Cardiac muscle cell (in vitro differentiated cells and primary cell): Measurements from ENCODE around the gene VWA3B. TPM values are rescaled to one million over a fixed set of nuclear protein-coding genes. Genes with fewer than 3 reads are reported as not detected.
A peak's percentile ranks its signal among the peaks of the same experiment; 100 is the strongest.

Source experiments
- DNase-seq, 2 donors: peaks; one replicate each; pipeline versions ENCODE4 v3.0.0 to v3.0.0-alpha.2; 2010 to 2017; ENCODE audit warnings: low read depth in 1 of 2, low spot score in 1 of 2
- H3K27ac ChIP-seq: fragments of 200-600 bp; sonication (generic); 2 replicates; pipeline ENCODE4 v1.5.1; 2016
- H3K27me3 ChIP-seq: fragments of 200-600 bp; sonication (generic); 2 replicates; pipeline ENCODE4 v1.6.0; 2016; ENCODE audit warnings: control low read depth
- H3K36me3 ChIP-seq: fragments of 200-600 bp; sonication (generic); 2 replicates; pipeline ENCODE4 v1.5.1; 2016; ENCODE audit warnings: control low read depth
- H3K4me1 ChIP-seq: fragments of 200-600 bp; sonication (generic); 2 replicates; pipeline ENCODE4 v1.8.1; 2017; ENCODE audit warnings: low read depth, mild to moderate bottlenecking, mixed run types
- H3K4me3 ChIP-seq: fragments of 200-600 bp; sonication (generic); 2 replicates; pipeline ENCODE4 v1.5.1; 2016; ENCODE audit warnings: mild to moderate bottlenecking
- H3K9me3 ChIP-seq: fragments of 200-600 bp; sonication (generic); 2 replicates; pipeline ENCODE4 v1.5.1; 2017; ENCODE audit warnings: low read depth, mild to moderate bottlenecking, control low read depth
- polyA plus RNA-seq: library from polyadenylated mRNA; unstranded; fragments of >200 nt; fragmentation: Nextera tagmentation; extraction: Ambion mirVana; gene quantifications from 2 replicates; pipeline ENCODE4 v1.2.1, GENCODE V29; 2016
- total RNA-seq: library from RNA; depleted of rRNA; stranded (reverse); fragments of >200 nt; gene quantifications from 2 replicates; pipeline ENCODE4 v1.2.3, GENCODE V29; 2016
- TF ChIP-seq, protein P1 (sequence below): IDR thresholded peaks from 2 replicates; pipeline ENCODE4 v1.5.1; 2012; ENCODE audit warnings: low read depth, mild to moderate bottlenecking, low read length

The VWA3B gene
- total and polyA plus RNA-seq, 2 experiments from 2014 or later: 0.09 TPM; not detected in 1

DNA sequence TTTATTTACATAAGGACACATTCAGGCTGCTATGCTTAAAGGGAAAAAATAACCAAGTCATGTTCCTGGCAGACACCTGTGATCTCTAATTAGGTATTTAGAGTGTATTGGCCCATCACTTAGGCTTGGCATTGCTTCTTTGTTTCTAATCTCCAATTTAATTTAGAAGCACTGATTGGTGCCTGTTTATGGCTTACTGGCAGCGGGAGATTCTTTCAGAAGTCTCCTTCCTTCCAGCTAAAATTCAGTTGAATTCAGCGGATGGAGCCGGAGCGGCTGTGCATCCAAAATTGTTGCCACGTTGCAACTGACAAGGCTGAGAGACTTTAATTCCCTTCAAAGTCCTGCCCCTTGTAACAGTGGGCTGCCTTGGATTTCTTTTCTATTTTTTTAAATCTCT lies 66.5 kb downstream of the VWA3B start:
- H3K36me3 ChIP-seq: no peaks in the 10 kb centered on the region
- peaks cover 28% of the 10 kb centered on the region for H3K4me1 ChIP-seq
- TF ChIP-seq, protein P1, sequence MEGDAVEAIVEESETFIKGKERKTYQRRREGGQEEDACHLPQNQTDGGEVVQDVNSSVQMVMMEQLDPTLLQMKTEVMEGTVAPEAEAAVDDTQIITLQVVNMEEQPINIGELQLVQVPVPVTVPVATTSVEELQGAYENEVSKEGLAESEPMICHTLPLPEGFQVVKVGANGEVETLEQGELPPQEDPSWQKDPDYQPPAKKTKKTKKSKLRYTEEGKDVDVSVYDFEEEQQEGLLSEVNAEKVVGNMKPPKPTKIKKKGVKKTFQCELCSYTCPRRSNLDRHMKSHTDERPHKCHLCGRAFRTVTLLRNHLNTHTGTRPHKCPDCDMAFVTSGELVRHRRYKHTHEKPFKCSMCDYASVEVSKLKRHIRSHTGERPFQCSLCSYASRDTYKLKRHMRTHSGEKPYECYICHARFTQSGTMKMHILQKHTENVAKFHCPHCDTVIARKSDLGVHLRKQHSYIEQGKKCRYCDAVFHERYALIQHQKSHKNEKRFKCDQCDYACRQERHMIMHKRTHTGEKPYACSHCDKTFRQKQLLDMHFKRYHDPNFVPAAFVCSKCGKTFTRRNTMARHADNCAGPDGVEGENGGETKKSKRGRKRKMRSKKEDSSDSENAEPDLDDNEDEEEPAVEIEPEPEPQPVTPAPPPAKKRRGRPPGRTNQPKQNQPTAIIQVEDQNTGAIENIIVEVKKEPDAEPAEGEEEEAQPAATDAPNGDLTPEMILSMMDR: no peak
- H3K27me3 ChIP-seq: no peaks in the 10 kb centered on the region
- H3K4me3 ChIP-seq: no peak overlapping the region
- H3K9me3 ChIP-seq: no peaks in the 10 kb centered on the region
- no peak for DNase-seq
- H3K27ac ChIP-seq: no peak overlapping the region

DNA sequence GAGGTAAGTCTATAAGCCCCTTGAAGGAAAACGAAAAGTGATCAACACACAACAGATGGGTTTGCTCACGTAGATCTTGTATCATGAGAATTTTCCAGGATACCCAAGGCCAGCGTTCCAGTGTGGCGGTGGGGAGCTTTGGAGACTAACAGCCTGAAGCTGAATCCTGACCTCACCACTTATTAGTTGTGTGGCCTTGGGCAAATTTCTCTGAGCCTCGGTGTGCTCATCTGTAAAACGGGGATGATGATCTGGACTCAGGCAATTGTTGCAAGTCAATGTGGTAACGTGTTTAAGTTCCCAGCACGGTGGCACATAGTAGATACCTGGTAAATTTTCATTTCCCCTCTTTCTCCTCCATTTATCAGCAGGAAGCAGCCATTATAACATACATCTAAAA lies 68.3 kb downstream of the VWA3B start:
- no peak overlapping the region for H3K4me3 ChIP-seq
- TF ChIP-seq, protein P1: no peak
- H3K27me3 ChIP-seq: no peaks in the 10 kb centered on the region

DNA sequence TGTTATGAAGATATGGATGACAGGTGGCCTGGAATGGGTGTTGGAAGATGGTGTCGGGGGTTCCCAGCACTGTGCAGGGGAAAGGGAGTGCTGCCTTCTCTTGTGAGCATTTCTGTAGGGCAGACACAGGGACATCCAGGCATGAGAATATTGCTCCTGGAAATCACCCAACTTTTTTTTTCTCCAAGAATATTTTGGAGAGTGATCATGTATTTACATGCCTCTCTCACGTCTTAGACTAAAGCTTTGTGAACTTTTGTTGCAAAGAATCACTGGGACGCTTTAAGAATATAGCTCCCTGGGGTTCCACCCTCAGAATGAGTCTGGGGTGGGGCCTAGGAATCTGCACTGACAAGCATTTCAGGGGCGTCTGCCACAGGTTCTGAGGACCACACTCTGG lies 68.7 kb downstream of the VWA3B start:
- Histone ChIP-seq H3K9me3 (no peaks in the 10 kb centered on the region), H3K4me1 (peaks cover 50% of the 10 kb centered on the region), H3K27me3 (no peaks in the 10 kb centered on the region), H3K4me3 (no peak overlapping the region), H3K36me3 (no peaks in the 10 kb centered on the region), H3K27ac (no peak overlapping the region)
- TF ChIP-seq, protein P1: no peak
- no peak for DNase-seq

More for the DNA sequence above, 68.3 kb downstream of the VWA3B start:
- DNase-seq: no peak
- H3K36me3 ChIP-seq: no peaks in the 10 kb centered on the region
- peaks cover 46% of the 10 kb centered on the region for H3K4me1 ChIP-seq
- H3K9me3 ChIP-seq: no peaks in the 10 kb centered on the region
- H3K27ac ChIP-seq: no peak overlapping the region

DNA sequence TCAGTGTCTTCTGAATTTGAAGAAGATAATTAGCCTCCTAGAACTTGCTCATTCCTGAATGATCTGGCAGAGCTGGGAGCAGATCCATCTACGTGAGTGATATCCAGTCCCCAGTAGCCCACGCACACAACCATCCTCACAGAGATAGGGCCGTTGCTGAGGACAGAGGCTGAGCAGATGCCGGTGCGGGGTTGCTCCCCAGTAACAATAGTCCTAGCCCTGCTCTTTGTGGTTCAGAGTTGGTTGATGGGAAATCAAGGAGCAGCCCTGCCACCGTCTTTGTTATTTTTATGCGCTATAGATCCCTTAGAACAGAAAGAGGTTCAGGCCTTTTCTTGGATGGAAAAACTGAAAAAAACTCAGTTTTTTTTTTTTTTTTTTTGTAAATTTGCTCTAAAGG lies 69.3 kb downstream of the VWA3B start:
- peaks cover 56% of the 10 kb centered on the region for H3K4me1 ChIP-seq
- H3K27ac ChIP-seq: no peak overlapping the region
- no peaks in the 10 kb centered on the region for H3K27me3 ChIP-seq
- no peaks in the 10 kb centered on the region for H3K9me3 ChIP-seq
- TF ChIP-seq, protein P1: no peak
- no peak overlapping the region for H3K4me3 ChIP-seq
- DNase-seq: no peak
- H3K36me3 ChIP-seq: no peaks in the 10 kb centered on the region

DNA sequence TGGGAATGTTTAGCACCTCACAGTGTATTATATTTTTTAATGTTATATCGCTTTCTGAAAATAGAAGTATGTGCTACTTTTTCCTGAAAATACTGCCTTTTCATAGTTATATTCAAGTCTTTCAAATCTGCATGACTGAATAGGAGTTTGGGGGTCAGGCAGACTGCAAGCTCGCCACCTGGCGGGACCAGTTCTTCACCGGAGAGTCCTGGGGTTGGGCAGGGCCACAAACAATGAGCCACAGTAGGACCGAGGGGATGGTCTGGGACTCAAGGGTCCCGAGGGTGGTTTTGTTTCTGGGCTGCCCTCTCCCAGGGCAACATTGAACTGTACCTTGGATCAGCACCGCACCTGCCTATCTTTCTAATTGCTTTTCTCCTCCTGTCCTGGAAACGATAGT lies 70.6 kb downstream of the VWA3B start:
- peak in 1 of 2 donors; percentile 48 for DNase-seq
- TF ChIP-seq, protein P1: no peak
- H3K9me3 ChIP-seq: no peaks in the 10 kb centered on the region
- H3K27me3 ChIP-seq: no peaks in the 10 kb centered on the region
- H3K4me1 ChIP-seq: peaks cover 62% of the 10 kb centered on the region
- no peaks in the 10 kb centered on the region for H3K36me3 ChIP-seq
- peak overlapping the region; percentile 96 for H3K27ac ChIP-seq
- no peak overlapping the region for H3K4me3 ChIP-seq

DNA sequence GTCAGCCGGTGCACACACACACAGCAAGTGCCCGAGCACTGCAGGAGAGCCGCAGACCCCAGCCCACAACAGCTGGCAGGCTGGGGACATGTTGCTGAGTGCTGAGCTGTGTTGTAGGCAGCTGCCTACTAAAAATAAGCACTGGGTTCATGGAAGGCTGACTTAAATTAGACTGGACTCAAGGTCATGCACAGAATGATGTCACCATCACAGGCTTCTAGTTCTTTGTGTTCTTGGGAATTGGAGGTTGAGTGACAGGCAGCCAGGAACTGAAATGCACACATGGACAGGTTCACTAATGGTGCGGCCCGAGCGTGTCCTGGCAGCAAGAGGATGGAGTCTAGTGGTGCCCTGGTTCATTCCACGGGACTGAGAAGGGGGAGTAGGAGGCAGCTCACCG lies 71.3 kb downstream of the VWA3B start:
- H3K4me1 ChIP-seq: peaks cover 65% of the 10 kb centered on the region
- no peak overlapping the region for H3K4me3 ChIP-seq
- TF ChIP-seq, protein P1: no peak
- no peaks in the 10 kb centered on the region for H3K27me3 ChIP-seq
- no peaks in the 10 kb centered on the region for H3K9me3 ChIP-seq
- H3K36me3 ChIP-seq: no peaks in the 10 kb centered on the region
- peak overlapping the region; percentile 96 for H3K27ac ChIP-seq
- DNase-seq: peak in 1 of 2 donors; percentile 67
